Ovary (tissue), 3 donors: ENCODE measurements around the gene ARMC8.

Experiments used
- CTCF ChIP-seq, 3 donors: fragments of 450-650 bp in 2 of 3; fragments of 200-600 bp in 1 of 3; IDR thresholded peaks; one replicate each; pipeline versions ENCODE4 v1.5.1 to v1.8.0; 2016 to 2022; ENCODE audit warnings: antibody characterized with exemption in 3 of 3, mild to moderate bottlenecking in 1 of 3
- EP300 ChIP-seq: sonication (generic); formaldehyde crosslinking; IDR thresholded peaks from one replicate; pipeline ENCODE4 v1.6.1; 2017; ENCODE audit warnings: antibody characterized with exemption
- POLR2A ChIP-seq: fragments of 450-650 bp; IDR thresholded peaks from one replicate; pipeline ENCODE4 v1.6.1; 2017; ENCODE audit warnings: antibody characterized with exemption, mild to moderate bottlenecking, moderate library complexity
- donor health status: DM: no; HTN: no; CAD: no.

GRCh38 chr3:138213398-138214085 is 26.4 kb downstream of the ARMC8 start:
- TF ChIP-seq CTCF (IDR thresholded peaks at IDR 0.05) = no peak
- no peak for TF ChIP-seq POLR2A
- TF ChIP-seq EP300 = no peak
